ENCODE data around the gene TBC1D22A. TPM values are rescaled to one million over a fixed set of nuclear protein-coding genes. Genes with fewer than 3 reads are reported as not detected.
A peak's percentile ranks its signal among the peaks of the same experiment; 100 is the strongest.

TBC1D22A gene
- total and polyA plus RNA-seq, 9 of the 15 experiments (the other 6 are each of a cell fraction or from before 2014, with no cell fraction given): 0.20 to 11.5 (median 5.2) TPM

GRCh38 chr22:46754110-46754799 lies 8.2 kb upstream of the TBC1D22A start (continued):
- TF ChIP-seq MGA (IDR thresholded peaks at IDR 0.05) (peak; percentile 76), PBX2 (CRISPR knock-in tag; IDR thresholded peaks at IDR 0.05; ENCODE audit: low read depth) (no peak), PBX2 (tag; conservative IDR thresholded peaks at IDR 0.05; ENCODE audit: low read depth) (peak; percentile 34), TCF3 (CRISPR knock-in tag; IDR thresholded peaks at IDR 0.05) (peak; percentile 66), SMARCE1 (IDR thresholded peaks at IDR 0.05) (peak; percentile 60; the same call in 1 of the 2 replicates)
- TF ChIP-seq, protein P1, sequence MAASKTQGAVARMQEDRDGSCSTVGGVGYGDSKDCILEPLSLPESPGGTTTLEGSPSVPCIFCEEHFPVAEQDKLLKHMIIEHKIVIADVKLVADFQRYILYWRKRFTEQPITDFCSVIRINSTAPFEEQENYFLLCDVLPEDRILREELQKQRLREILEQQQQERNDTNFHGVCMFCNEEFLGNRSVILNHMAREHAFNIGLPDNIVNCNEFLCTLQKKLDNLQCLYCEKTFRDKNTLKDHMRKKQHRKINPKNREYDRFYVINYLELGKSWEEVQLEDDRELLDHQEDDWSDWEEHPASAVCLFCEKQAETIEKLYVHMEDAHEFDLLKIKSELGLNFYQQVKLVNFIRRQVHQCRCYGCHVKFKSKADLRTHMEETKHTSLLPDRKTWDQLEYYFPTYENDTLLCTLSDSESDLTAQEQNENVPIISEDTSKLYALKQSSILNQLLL (CRISPR knock-in tag; IDR thresholded peaks at IDR 0.05; ENCODE audit: borderline replicate concordance): no peak
- TF ChIP-seq, protein P2, sequence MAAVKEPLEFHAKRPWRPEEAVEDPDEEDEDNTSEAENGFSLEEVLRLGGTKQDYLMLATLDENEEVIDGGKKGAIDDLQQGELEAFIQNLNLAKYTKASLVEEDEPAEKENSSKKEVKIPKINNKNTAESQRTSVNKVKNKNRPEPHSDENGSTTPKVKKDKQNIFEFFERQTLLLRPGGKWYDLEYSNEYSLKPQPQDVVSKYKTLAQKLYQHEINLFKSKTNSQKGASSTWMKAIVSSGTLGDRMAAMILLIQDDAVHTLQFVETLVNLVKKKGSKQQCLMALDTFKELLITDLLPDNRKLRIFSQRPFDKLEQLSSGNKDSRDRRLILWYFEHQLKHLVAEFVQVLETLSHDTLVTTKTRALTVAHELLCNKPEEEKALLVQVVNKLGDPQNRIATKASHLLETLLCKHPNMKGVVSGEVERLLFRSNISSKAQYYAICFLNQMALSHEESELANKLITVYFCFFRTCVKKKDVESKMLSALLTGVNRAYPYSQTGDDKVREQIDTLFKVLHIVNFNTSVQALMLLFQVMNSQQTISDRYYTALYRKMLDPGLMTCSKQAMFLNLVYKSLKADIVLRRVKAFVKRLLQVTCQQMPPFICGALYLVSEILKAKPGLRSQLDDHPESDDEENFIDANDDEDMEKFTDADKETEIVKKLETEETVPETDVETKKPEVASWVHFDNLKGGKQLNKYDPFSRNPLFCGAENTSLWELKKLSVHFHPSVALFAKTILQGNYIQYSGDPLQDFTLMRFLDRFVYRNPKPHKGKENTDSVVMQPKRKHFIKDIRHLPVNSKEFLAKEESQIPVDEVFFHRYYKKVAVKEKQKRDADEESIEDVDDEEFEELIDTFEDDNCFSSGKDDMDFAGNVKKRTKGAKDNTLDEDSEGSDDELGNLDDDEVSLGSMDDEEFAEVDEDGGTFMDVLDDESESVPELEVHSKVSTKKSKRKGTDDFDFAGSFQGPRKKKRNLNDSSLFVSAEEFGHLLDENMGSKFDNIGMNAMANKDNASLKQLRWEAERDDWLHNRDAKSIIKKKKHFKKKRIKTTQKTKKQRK (IDR thresholded peaks at IDR 0.05; ENCODE audit: borderline replicate concordance, low read depth, low read length): no peak

All from K562 (cell line).